Omental fat pad (tissue), 4 donors: Measurements from ENCODE around the gene GLB1L2. TPM values are rescaled to one million over a fixed set of nuclear protein-coding genes. Genes with fewer than 3 reads are reported as not detected.

Source experiments
- ATAC-seq: fragments of 150-250 bp; one replicate; pipeline ENCODE4 v1.9.1; 2016; ENCODE audit warnings: mild to moderate bottlenecking, moderate library complexity; ENCODE audit not compliant: low FRiP score
- DNase-seq: peaks from one replicate; pipeline ENCODE4 v3.0.0-alpha.2; 2019; ENCODE audit warnings: low spot score
- total RNA-seq, 4 donors: library from RNA; depleted of rRNA; stranded (reverse); fragments of >200 nt; gene quantifications; one replicate each; pipeline ENCODE4 v1.1.0, GENCODE V29; 2016
- TF ChIP-seq, protein P1 (sequence below), 3 donors: fragments of 450-650 bp; IDR thresholded peaks; one replicate each; pipeline ENCODE4 v1.5.1; 2016 to 2017; ENCODE audit warnings: antibody characterized with exemption in 3 of 3, mild to moderate bottlenecking in 3 of 3, moderate library complexity in 2 of 3

The GLB1L2 gene
- total RNA-seq, 4 donors from 2014 or later, result 1.8 to 5.5 (median 2.4) TPM

DNA sequence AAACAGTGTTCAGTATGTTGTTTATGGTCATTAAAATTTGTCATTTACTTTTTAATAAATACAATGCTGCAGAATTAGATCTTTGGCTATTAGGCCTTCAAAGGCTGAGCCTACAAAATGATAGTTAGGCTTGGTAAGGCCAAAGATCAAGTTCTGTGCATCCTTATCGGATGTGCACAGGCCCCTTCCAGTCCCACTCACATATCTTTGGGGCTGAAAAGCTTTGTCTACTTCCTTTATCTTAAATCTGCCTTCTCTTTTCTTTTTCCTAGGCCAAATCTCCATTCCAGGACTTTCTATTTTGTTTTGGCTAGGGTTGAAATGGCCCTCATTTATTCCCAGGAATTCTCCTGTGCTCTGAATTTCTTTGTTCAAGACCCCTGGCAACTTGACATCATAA lies 3.4 kb upstream of the GLB1L2 start:
- DNase-seq, result no peak
- TF ChIP-seq, protein P1, sequence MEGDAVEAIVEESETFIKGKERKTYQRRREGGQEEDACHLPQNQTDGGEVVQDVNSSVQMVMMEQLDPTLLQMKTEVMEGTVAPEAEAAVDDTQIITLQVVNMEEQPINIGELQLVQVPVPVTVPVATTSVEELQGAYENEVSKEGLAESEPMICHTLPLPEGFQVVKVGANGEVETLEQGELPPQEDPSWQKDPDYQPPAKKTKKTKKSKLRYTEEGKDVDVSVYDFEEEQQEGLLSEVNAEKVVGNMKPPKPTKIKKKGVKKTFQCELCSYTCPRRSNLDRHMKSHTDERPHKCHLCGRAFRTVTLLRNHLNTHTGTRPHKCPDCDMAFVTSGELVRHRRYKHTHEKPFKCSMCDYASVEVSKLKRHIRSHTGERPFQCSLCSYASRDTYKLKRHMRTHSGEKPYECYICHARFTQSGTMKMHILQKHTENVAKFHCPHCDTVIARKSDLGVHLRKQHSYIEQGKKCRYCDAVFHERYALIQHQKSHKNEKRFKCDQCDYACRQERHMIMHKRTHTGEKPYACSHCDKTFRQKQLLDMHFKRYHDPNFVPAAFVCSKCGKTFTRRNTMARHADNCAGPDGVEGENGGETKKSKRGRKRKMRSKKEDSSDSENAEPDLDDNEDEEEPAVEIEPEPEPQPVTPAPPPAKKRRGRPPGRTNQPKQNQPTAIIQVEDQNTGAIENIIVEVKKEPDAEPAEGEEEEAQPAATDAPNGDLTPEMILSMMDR (IDR thresholded peaks at IDR 0.05), result no peak
- ATAC-seq, result no peak

DNA sequence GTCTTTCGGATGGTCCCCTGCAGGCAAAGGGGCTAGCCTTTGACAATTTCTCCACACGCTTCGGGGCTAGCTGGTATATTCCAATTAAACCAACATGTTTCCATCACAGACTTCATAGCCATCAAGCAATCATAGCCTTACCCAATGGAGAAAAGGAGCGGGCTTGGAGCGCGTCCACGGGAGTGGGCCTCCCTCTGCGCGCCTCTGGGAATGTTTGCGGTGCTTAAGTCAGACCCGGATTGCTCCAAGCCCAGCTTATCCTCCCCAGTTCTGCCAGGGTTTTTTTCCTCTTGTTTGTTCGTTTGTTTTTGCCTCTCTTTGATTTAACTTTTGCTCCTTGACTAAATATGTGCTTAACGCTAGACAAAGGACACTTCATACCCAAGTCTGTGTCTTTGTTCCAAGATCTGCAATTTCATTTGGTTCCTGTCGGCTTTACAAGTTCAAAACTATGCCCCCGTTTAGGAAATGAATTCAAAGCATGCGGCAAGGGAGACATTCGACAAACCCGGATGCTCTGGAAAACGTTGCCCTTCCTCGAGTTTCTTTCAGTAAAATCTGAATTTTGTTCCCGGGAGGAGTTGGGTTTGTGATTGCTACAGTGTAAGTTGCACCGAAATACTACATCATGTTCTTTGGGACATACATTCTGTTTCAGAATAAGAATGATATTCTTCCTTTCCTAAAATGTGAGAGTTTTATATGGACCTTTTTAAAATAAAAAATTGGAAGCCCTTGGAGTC lies 1.0 kb upstream of the GLB1L2 start:
- DNase-seq (no peak), ATAC-seq (no peak)
- TF ChIP-seq, protein P1 (IDR thresholded peaks at IDR 0.05), result no peak

DNA sequence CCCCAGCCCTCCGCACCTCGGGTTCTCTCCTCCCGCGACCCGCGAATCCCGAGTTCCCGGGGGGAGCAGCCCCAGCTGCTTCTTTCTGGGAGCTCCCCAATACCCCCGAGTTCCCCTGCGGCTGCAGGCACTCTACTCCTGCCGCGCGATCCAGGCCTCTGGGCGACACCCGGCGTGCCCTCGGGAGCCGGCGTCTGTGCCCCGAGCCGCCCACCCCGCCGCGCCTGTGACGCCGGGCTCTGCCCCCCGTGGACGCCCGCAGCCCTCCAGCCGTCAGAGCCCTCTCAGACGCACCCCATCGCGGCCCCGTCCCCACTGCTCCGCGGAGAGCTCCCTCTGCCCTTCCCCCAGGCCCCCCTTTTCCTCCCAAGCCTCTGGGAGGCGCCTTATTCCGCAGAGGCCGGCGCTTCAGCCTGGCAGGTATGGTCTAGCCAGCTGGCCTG lies 422 bp downstream of the GLB1L2 start:
- TF ChIP-seq, protein P1 (IDR thresholded peaks at IDR 0.05), result no peak
- ATAC-seq, result peak; percentile 41
- DNase-seq, result no peak

DNA sequence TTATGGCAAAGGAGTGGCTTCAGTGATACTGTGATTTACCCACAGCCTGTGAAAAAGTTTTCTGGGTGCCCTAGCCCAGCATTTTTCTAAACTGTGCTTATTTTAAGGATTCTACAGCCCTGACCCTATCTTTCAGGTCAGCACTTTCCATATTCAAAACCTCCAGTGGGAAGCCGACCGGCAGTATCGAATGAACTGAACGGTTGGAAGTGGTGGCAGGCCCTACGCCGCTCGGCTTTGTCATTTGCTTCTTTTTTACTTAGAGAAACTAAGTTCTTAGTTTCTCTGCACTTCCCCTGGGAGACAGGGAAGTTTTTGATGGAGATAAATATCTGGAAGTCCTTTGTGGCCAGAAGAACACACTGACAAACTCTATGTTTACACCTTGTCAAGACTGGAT lies 994 bp downstream of the GLB1L2 start:
- ATAC-seq (no peak), DNase-seq (no peak)
- TF ChIP-seq, protein P1 (IDR thresholded peaks at IDR 0.05), result no peak

DNA sequence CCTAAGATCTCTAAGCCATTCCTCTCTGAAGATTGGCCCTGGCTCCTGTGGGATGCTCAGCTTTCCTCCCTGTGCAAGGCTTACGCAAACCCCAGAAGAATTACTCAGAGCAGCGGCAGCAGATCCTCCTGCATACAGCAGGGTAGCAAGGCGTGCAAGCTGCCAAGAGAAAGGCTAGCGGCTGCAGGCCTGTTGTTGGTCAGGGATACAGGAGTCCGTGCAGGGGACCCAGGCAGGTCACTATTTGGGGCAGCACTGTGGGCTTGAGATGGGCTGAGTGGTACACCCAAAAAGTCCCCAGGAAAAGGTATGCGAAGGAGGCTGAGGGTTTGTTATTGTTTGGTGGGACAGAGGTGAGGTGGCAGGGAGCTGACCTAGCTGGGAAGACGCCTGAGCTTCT lies 1.5 kb downstream of the GLB1L2 start:
- no peak for DNase-seq
- no peak for ATAC-seq
- TF ChIP-seq, protein P1 (IDR thresholded peaks at IDR 0.05), result no peak

DNA sequence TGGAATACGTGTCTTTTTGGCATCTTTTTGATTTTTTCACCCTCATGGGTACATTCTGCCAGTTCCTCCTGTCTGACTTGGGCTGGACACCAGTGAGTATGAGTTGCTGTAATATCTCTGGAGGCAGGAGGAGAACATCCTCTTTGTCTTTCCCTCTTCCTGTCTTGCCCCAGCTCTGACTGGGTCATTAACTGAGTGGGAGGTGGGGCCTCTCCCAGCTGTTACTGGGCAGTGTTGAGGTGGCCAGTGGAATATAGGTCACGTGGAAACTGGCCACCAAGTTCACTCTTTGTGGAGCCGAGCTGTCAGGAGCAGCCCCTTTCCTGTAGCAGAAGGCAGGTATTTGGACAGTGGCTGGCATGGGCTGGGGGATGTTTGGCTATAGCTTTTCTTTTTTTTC lies 2.2 kb downstream of the GLB1L2 start:
- no peak for ATAC-seq
- TF ChIP-seq, protein P1 (IDR thresholded peaks at IDR 0.05), result no peak
- DNase-seq, result no peak
